ENCODE results near the gene DENND5A. TPM values are rescaled to one million over a fixed set of nuclear protein-coding genes. Genes with fewer than 3 reads are reported as not detected.

The DENND5A gene
- total RNA-seq, 4 donors from 2014 or later = 29.1 to 33.1 (median 31.5) TPM

DNA sequence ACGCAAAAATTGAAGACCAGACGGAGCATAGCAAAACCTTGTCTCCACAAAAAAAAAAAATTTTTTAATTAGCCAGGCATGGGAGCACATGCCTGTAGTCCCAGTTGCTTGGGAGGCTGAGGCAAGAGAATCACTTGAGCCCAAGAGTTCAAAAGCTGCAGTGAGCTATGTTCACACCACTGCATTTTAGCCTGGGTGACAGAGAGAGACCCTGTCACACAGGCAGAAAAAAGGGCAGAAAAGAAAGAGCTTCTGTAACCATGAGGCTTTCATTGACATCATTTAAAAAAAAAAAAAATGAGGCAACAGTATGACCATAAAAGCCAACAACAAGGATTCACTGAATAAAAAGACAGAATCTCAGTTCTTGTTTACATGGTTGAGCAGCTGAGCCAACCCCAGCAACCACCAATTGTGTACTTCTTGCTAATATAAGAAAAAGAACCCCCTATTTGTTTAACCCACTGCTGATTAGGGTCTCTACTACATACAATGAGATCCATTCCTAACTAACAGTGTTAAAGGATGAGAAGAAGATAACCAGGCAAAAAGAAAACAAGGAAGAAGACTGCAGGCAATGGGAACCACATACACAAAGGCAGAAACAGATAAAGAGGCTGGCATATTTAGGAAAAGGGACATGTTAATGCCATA, 87.6 kb downstream of the DENND5A start:
- TF ChIP-seq, protein P1, sequence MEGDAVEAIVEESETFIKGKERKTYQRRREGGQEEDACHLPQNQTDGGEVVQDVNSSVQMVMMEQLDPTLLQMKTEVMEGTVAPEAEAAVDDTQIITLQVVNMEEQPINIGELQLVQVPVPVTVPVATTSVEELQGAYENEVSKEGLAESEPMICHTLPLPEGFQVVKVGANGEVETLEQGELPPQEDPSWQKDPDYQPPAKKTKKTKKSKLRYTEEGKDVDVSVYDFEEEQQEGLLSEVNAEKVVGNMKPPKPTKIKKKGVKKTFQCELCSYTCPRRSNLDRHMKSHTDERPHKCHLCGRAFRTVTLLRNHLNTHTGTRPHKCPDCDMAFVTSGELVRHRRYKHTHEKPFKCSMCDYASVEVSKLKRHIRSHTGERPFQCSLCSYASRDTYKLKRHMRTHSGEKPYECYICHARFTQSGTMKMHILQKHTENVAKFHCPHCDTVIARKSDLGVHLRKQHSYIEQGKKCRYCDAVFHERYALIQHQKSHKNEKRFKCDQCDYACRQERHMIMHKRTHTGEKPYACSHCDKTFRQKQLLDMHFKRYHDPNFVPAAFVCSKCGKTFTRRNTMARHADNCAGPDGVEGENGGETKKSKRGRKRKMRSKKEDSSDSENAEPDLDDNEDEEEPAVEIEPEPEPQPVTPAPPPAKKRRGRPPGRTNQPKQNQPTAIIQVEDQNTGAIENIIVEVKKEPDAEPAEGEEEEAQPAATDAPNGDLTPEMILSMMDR (IDR thresholded peaks at IDR 0.05 in 4 of 5, conservative IDR thresholded peaks at IDR 0.05 in 1 of 5) = no peak
- no peak for TF ChIP-seq POLR2A (IDR thresholded peaks at IDR 0.05)
- no peak overlapping the region for H3K27ac ChIP-seq
- H3K36me3 ChIP-seq = peaks cover 0 to 39% of the 10 kb centered on the region in 2 donors
- no peaks in the 10 kb centered on the region for H3K27me3 ChIP-seq
- H3K9me3 ChIP-seq = no peaks in the 10 kb centered on the region
- in situ Hi-C loops (cut with MboI; ENCODE audit: low sequenced_read_pairs in 4 of 4) (no loop called here), intact Hi-C loops (cut with DNase I; ENCODE audit: low total_unique reads) (no loop called here)
- H3K4me3 ChIP-seq = no peak overlapping the region
- DNase-seq (no peak), ATAC-seq (no peak)
- H3K4me1 ChIP-seq = no peaks in the 10 kb centered on the region

- no peak for TF ChIP-seq POLR2A (IDR thresholded peaks at IDR 0.05)
- DNase-seq = no peak
- ATAC-seq = no peak
- Histone ChIP-seq H3K4me3 (no peak overlapping the region), H3K4me1 (peaks cover 0 to 4% of the 10 kb centered on the region in 2 donors), H3K9me3 (no peaks in the 10 kb centered on the region), H3K36me3 (peaks cover 0 to 39% of the 10 kb centered on the region in 2 donors), H3K27ac (no peak overlapping the region), H3K27me3 (no peaks in the 10 kb centered on the region)
- intact Hi-C loops (cut with DNase I; ENCODE audit: low total_unique reads) = no loop called here
- in situ Hi-C loops (cut with MboI; ENCODE audit: low sequenced_read_pairs in 4 of 4) = no loop called here
Measured at GRCh38 chr11:9176550-9176949, 88.6 kb downstream of the DENND5A start.

DNA sequence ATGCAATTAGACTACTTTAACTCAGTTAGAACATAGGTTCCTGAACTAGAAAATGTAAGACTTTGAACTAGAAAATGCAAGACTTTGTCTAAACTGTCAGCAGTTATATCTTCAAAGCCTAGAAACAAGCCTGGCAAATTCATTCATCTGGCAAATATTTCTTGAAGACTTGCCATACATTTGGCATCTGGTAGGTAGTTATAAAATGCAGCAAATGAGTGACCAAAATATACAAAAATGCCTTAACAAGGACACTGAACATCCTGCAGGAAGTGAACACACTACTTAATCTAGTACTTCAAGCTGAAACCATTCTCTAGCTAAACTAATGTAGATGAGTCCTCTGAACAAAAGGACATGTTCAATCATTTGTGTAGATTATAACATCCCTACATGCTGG, 89.0 kb downstream of the DENND5A start:
- DNase-seq (no peak), ATAC-seq (no peak)
- intact Hi-C loops (cut with DNase I; ENCODE audit: low total_unique reads) = no loop called here
- no peaks in the 10 kb centered on the region for H3K27me3 ChIP-seq
- peaks cover 0 to 39% of the 10 kb centered on the region in 2 donors for H3K36me3 ChIP-seq
- TF ChIP-seq, protein P1 (IDR thresholded peaks at IDR 0.05 in 4 of 5, conservative IDR thresholded peaks at IDR 0.05 in 1 of 5) = no peak
- TF ChIP-seq POLR2A (IDR thresholded peaks at IDR 0.05) = no peak
- H3K4me3 ChIP-seq = no peak overlapping the region
- no peaks in the 10 kb centered on the region for H3K9me3 ChIP-seq
- H3K27ac ChIP-seq = no peak overlapping the region
- peaks cover 0 to 4% of the 10 kb centered on the region in 2 donors for H3K4me1 ChIP-seq
- in situ Hi-C loops (cut with MboI; ENCODE audit: low sequenced_read_pairs in 4 of 4) = no loop called here

- DNase-seq = no peak
- H3K9me3 ChIP-seq = no peaks in the 10 kb centered on the region
- H3K36me3 ChIP-seq = peaks cover 0 to 13% of the 10 kb centered on the region in 2 donors
- no peak for TF ChIP-seq POLR2A (IDR thresholded peaks at IDR 0.05)
- TF ChIP-seq, protein P1 (IDR thresholded peaks at IDR 0.05 in 4 of 5, conservative IDR thresholded peaks at IDR 0.05 in 1 of 5) = no peak
- H3K4me1 ChIP-seq = peaks cover 8 to 12% of the 10 kb centered on the region in 2 donors
- no peak overlapping the region for H3K4me3 ChIP-seq
- no peak for ATAC-seq
- no peak overlapping the region for H3K27ac ChIP-seq
- in situ Hi-C loops (cut with MboI; ENCODE audit: low sequenced_read_pairs in 4 of 4) (loop anchor here (25.0 kb wide), 1 partner anchor 340 kb away; no protein-coding TSS in a partner anchor), intact Hi-C loops (cut with DNase I; ENCODE audit: low total_unique reads) (no loop called here)
- no peaks in the 10 kb centered on the region for H3K27me3 ChIP-seq
Measured at GRCh38 chr11:9172389-9172788, 92.8 kb downstream of the DENND5A start.

- no peaks in the 10 kb centered on the region for H3K27me3 ChIP-seq
- ATAC-seq (peak; percentile 91 to 93), DNase-seq (peak; percentile 18)
- no peak overlapping the region for H3K4me3 ChIP-seq
- intact Hi-C loops (cut with DNase I; ENCODE audit: low total_unique reads) = no loop called here
- H3K9me3 ChIP-seq = no peaks in the 10 kb centered on the region
- in situ Hi-C loops (cut with MboI; ENCODE audit: low sequenced_read_pairs in 4 of 4) = loop anchor here (25.0 kb wide), 1 partner anchor 342 kb away; no protein-coding TSS in a partner anchor
- peaks cover 8 to 12% of the 10 kb centered on the region in 2 donors for H3K4me1 ChIP-seq
- H3K36me3 ChIP-seq = peaks cover 0 to 5% of the 10 kb centered on the region in 2 donors
- peak overlapping the region in 3 of 4 donors; percentile 4 to 28 (median 8) for H3K27ac ChIP-seq
- TF ChIP-seq, protein P1 (IDR thresholded peaks at IDR 0.05 in 4 of 5, conservative IDR thresholded peaks at IDR 0.05 in 1 of 5) = no peak
- no peak for TF ChIP-seq POLR2A (IDR thresholded peaks at IDR 0.05)
Measured at GRCh38 chr11:9170450-9170849, 94.7 kb downstream of the DENND5A start.
